ENCODE data around the gene TXNDC2. TPM values are rescaled to one million over a fixed set of nuclear protein-coding genes. Genes with fewer than 3 reads are reported as not detected.
A peak's percentile ranks its signal among the peaks of the same experiment; 100 is the strongest.

TXNDC2 gene
- total and polyA plus RNA-seq, 9 of the 15 experiments (the other 6 are each of a cell fraction or from before 2014, with no cell fraction given) = 1.2 to 4.9 (median 2.3) TPM

DNA sequence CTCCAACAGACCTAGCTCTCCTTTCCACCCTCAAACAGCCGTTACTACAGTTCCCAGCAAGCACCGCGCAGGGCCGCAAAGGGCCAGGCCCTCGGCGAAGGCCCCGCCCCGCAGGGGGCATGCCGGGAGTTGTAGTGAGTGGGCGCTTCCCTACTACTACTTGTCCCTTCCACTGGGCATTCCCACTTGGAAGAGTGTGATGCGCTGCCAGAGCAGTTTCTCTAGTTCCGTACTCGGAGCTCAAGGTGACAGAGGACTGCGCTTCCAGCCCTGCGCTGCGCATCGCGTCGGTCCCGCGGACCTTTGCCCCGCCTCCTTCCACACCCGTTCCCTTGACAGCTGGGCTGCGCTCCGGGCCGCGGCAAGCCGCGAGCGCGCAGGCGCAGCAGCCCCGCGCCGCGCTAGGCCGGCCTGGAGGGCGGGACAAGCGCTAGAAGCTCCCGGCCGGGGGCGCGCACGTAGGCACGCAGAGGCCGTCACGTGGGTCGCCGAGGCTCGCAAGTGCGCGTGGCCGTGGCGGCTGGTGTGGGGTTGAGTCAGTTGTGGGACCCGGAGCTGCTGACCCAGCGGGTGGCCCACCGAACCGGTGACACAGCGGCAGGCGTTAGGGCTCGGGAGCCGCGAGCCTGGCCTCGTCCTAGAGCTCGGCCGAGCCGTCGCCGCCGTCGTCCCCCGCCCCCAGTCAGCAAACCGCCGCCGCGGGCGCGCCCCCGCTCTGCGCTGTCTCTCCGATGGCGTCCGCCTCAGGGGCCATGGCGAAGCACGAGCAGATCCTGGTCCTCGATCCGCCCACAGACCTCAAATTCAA, 28.0 kb downstream of the TXNDC2 start, which contains the start of gene VAPA (continued):
- no peak for TF ChIP-seq CHD4 (IDR thresholded peaks at IDR 0.05; ENCODE audit: insufficient read depth, insufficient replicate concordance, low read depth, low read length, poor library complexity, severe bottlenecking)
- no peak for TF ChIP-seq GTF3C2 (IDR thresholded peaks at IDR 0.05; ENCODE audit: borderline replicate concordance, extremely low read depth, insufficient read length)
- TF ChIP-seq ATF1 (CRISPR knock-in tag; IDR thresholded peaks at IDR 0.05) = no peak
- TF ChIP-seq ATF1 (tag; IDR thresholded peaks at IDR 0.05) = peak; percentile 90
- no peak for TF ChIP-seq ZNF436 (CRISPR knock-in tag; IDR thresholded peaks at IDR 0.05)
- no peak for TF ChIP-seq MTA2 (IDR thresholded peaks at IDR 0.05; ENCODE audit: low read depth)
- TF ChIP-seq MTF1 (CRISPR knock-in tag; IDR thresholded peaks at IDR 0.05; ENCODE audit: borderline replicate concordance) = no peak
- TF ChIP-seq ZNF551 (CRISPR knock-in tag; IDR thresholded peaks at IDR 0.05) = no peak
- TF ChIP-seq FOSL1 (tag; conservative IDR thresholded peaks at IDR 0.05) = no peak
- peak; percentile 50; the same call in 1 of the 2 replicates for TF ChIP-seq CEBPG (CRISPR knock-in tag; IDR thresholded peaks at IDR 0.05)
- no peak for TF ChIP-seq CEBPG (tag; conservative IDR thresholded peaks at IDR 0.05 in 1 of 2, IDR thresholded peaks at IDR 0.05 in 1 of 2)
- TF ChIP-seq TARDBP (IDR thresholded peaks at IDR 0.05) = peak; percentile 92
- TF ChIP-seq BCOR (IDR thresholded peaks at IDR 0.05) = no peak
- TF ChIP-seq, protein P1, sequence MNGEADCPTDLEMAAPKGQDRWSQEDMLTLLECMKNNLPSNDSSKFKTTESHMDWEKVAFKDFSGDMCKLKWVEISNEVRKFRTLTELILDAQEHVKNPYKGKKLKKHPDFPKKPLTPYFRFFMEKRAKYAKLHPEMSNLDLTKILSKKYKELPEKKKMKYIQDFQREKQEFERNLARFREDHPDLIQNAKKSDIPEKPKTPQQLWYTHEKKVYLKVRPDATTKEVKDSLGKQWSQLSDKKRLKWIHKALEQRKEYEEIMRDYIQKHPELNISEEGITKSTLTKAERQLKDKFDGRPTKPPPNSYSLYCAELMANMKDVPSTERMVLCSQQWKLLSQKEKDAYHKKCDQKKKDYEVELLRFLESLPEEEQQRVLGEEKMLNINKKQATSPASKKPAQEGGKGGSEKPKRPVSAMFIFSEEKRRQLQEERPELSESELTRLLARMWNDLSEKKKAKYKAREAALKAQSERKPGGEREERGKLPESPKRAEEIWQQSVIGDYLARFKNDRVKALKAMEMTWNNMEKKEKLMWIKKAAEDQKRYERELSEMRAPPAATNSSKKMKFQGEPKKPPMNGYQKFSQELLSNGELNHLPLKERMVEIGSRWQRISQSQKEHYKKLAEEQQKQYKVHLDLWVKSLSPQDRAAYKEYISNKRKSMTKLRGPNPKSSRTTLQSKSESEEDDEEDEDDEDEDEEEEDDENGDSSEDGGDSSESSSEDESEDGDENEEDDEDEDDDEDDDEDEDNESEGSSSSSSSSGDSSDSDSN (IDR thresholded peaks at IDR 0.05; ENCODE audit: borderline replicate concordance in 1 of 2, low read depth in 2 of 2, low read length in 2 of 2) = peak; percentile 93 to 95; a peak in 3 of 4 replicates
- TF ChIP-seq E2F3 (CRISPR knock-in tag; IDR thresholded peaks at IDR 0.05) = peak; percentile 6
- TF ChIP-seq DACH1 (IDR thresholded peaks at IDR 0.05; ENCODE audit: partially characterized antibody) = no peak
- TF ChIP-seq ZZZ3 (IDR thresholded peaks at IDR 0.05) = no peak
- TF ChIP-seq CTBP1 (IDR thresholded peaks at IDR 0.05; ENCODE audit: borderline replicate concordance) = peak; percentile 91
- TF ChIP-seq, protein P2, sequence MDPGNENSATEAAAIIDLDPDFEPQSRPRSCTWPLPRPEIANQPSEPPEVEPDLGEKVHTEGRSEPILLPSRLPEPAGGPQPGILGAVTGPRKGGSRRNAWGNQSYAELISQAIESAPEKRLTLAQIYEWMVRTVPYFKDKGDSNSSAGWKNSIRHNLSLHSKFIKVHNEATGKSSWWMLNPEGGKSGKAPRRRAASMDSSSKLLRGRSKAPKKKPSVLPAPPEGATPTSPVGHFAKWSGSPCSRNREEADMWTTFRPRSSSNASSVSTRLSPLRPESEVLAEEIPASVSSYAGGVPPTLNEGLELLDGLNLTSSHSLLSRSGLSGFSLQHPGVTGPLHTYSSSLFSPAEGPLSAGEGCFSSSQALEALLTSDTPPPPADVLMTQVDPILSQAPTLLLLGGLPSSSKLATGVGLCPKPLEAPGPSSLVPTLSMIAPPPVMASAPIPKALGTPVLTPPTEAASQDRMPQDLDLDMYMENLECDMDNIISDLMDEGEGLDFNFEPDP (CRISPR knock-in tag; IDR thresholded peaks at IDR 0.05) = peak; percentile 71; the same call in 1 of the 2 replicates
- TF ChIP-seq, protein P3, sequence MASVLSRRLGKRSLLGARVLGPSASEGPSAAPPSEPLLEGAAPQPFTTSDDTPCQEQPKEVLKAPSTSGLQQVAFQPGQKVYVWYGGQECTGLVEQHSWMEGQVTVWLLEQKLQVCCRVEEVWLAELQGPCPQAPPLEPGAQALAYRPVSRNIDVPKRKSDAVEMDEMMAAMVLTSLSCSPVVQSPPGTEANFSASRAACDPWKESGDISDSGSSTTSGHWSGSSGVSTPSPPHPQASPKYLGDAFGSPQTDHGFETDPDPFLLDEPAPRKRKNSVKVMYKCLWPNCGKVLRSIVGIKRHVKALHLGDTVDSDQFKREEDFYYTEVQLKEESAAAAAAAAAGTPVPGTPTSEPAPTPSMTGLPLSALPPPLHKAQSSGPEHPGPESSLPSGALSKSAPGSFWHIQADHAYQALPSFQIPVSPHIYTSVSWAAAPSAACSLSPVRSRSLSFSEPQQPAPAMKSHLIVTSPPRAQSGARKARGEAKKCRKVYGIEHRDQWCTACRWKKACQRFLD (CRISPR knock-in tag; IDR thresholded peaks at IDR 0.05) = no peak
- no peak for TF ChIP-seq PURB (CRISPR knock-in tag; IDR thresholded peaks at IDR 0.05; ENCODE audit: low read depth)

All from K562 (cell line).